GM23248 (cell line): ENCODE measurements around the gene PCBP1. TPM values are rescaled to one million over a fixed set of nuclear protein-coding genes. Genes with fewer than 3 reads are reported as not detected.
"Not testable (repeated sequence)": the region's sequence is repeated elsewhere in the genome, so short reads cannot be mapped to it uniquely, and the experiment has no call there.

Experiments used
- DNase-seq: peaks from one replicate; pipeline ENCODE4 v3.0.0-alpha.2; 2015
- H2AFZ ChIP-seq: fragments of 200-600 bp; sonication (generic); 2 replicates; pipeline ENCODE4 v1.6.1; 2016; ENCODE audit warnings: antibody characterized with exemption
- H3F3A ChIP-seq: fragments of 200-600 bp; sonication (generic); 2 replicates; pipeline ENCODE4 v1.6.1; 2016; ENCODE audit warnings: mild to moderate bottlenecking, antibody characterized with exemption, mixed run types; ENCODE audit not compliant: insufficient read depth
- H3K27ac ChIP-seq: fragments of 200-600 bp; sonication (generic); 2 replicates; pipeline ENCODE4 v1.5.1; 2016; ENCODE audit warnings: mild to moderate bottlenecking
- H3K27me3 ChIP-seq: fragments of 200-600 bp; sonication (generic); replicated peaks from 2 replicates; pipeline ENCODE4 v1.6.1; 2016; ENCODE audit warnings: mild to moderate bottlenecking; ENCODE audit not compliant: insufficient read depth
- H3K36me3 ChIP-seq: fragments of 200-600 bp; sonication (generic); 2 replicates; pipeline ENCODE4 v1.6.1; 2016; ENCODE audit warnings: low read depth, mild to moderate bottlenecking
- H3K4me1 ChIP-seq: fragments of 200-600 bp; sonication (generic); 2 replicates; pipeline ENCODE4 v1.6.1; 2016; ENCODE audit warnings: mild to moderate bottlenecking; ENCODE audit not compliant: insufficient read depth
- H3K4me2 ChIP-seq: fragments of 200-600 bp; sonication (generic); one replicate; pipeline ENCODE4 v1.6.1; 2016; ENCODE audit warnings: mild to moderate bottlenecking; ENCODE audit not compliant: unreplicated experiment
- H3K4me3 ChIP-seq: fragments of 200-600 bp; sonication (generic); 2 replicates; pipeline ENCODE4 v1.5.1; 2016; ENCODE audit warnings: mild to moderate bottlenecking
- H3K79me2 ChIP-seq: fragments of 200-600 bp; sonication (generic); 2 replicates; pipeline ENCODE4 v1.6.1; 2016; ENCODE audit warnings: mild to moderate bottlenecking; ENCODE audit not compliant: insufficient read depth
- H3K9ac ChIP-seq: fragments of 200-600 bp; sonication (generic); 2 replicates; pipeline ENCODE4 v1.6.1; 2016; ENCODE audit warnings: mild to moderate bottlenecking
- H3K9me2 ChIP-seq: fragments of 200-600 bp; sonication (generic); 2 replicates; pipeline ENCODE4 v1.6.1; 2016; ENCODE audit warnings: mixed run types, mild to moderate bottlenecking, moderate library complexity; ENCODE audit not compliant: insufficient read depth
- H3K9me3 ChIP-seq: fragments of 200-600 bp; sonication (generic); one replicate; pipeline ENCODE4 v1.6.1; 2017; ENCODE audit warnings: low read depth
- H4K20me1 ChIP-seq: fragments of 200-600 bp; sonication (generic); 2 replicates; pipeline ENCODE4 v1.6.0; 2016; ENCODE audit not compliant: insufficient read depth
- EZH2 ChIP-seq: fragments of 200-600 bp; sonication (generic); IDR thresholded peaks from 2 replicates; pipeline ENCODE4 v1.6.1; 2018; ENCODE audit warnings: antibody characterized with exemption, mild to moderate bottlenecking; ENCODE audit not compliant: insufficient read depth, poor library complexity, severe bottlenecking
- EZH2phosphoT487 ChIP-seq: fragments of 200-600 bp; sonication (generic); IDR thresholded peaks from 2 replicates; pipeline ENCODE4 v1.6.1; 2018; ENCODE audit warnings: antibody characterized with exemption, moderate library complexity, mild to moderate bottlenecking, low read depth; ENCODE audit not compliant: insufficient read depth
- WGBS, 2 experiments: methylation state at CpG; one replicate each; pipeline ENCODE4 v1.1.6; 2015 to 2017; ENCODE audit warnings: low lambda C conversion rate in 2 of 2, low coverage in 1 of 2; ENCODE audit errors: missing lambda C conversion rate in 2 of 2; 5-methylcytosine and 5-hydroxymethylcytosine counted together
- in situ Hi-C: fragments of 300-500 bp; cut with MboI; formaldehyde crosslinking; loops from 2 replicates; pipeline ENCODE4 v1.15.0; 2020
- polyA plus RNA-seq: library from polyadenylated mRNA; unstranded; fragments of >200 nt; fragmentation: Nextera tagmentation; extraction: Ambion mirVana; gene quantifications from 2 replicates; pipeline ENCODE4 v1.2.1, GENCODE V29; 2016
- total RNA-seq: library from RNA; depleted of rRNA; stranded (reverse); fragments of >200 nt; shearing (Covaris generic); gene quantifications from 2 replicates; pipeline ENCODE4 v1.2.3, GENCODE V29; 2014

PCBP1 gene
- total and polyA plus RNA-seq, 2 experiments from 2014 or later, result 29.8 to 167 TPM

GRCh38 chr2:70046534-70046933 is 40.7 kb upstream of the PCBP1 start:
- 88 to 90% methylated on average over 2 of the region's 2 CpGs for WGBS, 2 experiments
- Histone ChIP-seq H3K27me3 (no peaks in the 10 kb centered on the region), H3K4me1 (peaks cover 6% of the 10 kb centered on the region), H3K4me2 (no peak overlapping the region), H3F3A (peaks cover 7% of the 10 kb centered on the region), H3K27ac (no peak overlapping the region), H3K4me3 (no peak overlapping the region), H4K20me1 (no peaks in the 10 kb centered on the region), H3K9me2 (no peaks in the 10 kb centered on the region), H3K9ac (no peak overlapping the region), H3K79me2 (no peaks in the 10 kb centered on the region), H2AFZ (no peak overlapping the region), H3K9me3 (no peaks in the 10 kb centered on the region), H3K36me3 (no peaks in the 10 kb centered on the region; the same call in 1 of the 2 replicates)
- TF ChIP-seq EZH2 (no peak), EZH2phosphoT487 (no peak)
- in situ Hi-C loops, result no loop called here
- DNase-seq, result no peak

GRCh38 chr2:70047451-70047850 is 39.8 kb upstream of the PCBP1 start:
- in situ Hi-C loops, result no loop called here
- Histone ChIP-seq H3K9me3 (no peaks in the 10 kb centered on the region), H2AFZ (no peak overlapping the region), H3F3A (no peaks in the 10 kb centered on the region), H3K4me2 (no peak overlapping the region), H3K27me3 (no peaks in the 10 kb centered on the region), H3K9me2 (no peaks in the 10 kb centered on the region), H3K79me2 (no peaks in the 10 kb centered on the region), H3K9ac (no peak overlapping the region), H3K27ac (no peak overlapping the region), H3K4me1 (no peaks in the 10 kb centered on the region), H3K4me3 (no peak overlapping the region), H3K36me3 (no peaks in the 10 kb centered on the region; the same call in 1 of the 2 replicates), H4K20me1 (no peaks in the 10 kb centered on the region)
- no peak for DNase-seq
- TF ChIP-seq EZH2, result no peak
- TF ChIP-seq EZH2phosphoT487, result no peak
- WGBS, 2 experiments, result 96 to 97% methylated on average over 5 of the region's 5 CpGs

- H3K27ac ChIP-seq, result no peak overlapping the region
- WGBS, 2 experiments, result 92% methylated on average over 1 of the region's 1 CpG
- no peak overlapping the region for H3K4me3 ChIP-seq
- H3K9ac ChIP-seq, result no peak overlapping the region
- no peaks in the 10 kb centered on the region for H3K79me2 ChIP-seq
- H4K20me1 ChIP-seq, result no peaks in the 10 kb centered on the region
- no peaks in the 10 kb centered on the region; the same call in 1 of the 2 replicates for H3K36me3 ChIP-seq
- in situ Hi-C loops, result no loop called here
- no peaks in the 10 kb centered on the region for H3K9me2 ChIP-seq
- no peaks in the 10 kb centered on the region for H3K4me1 ChIP-seq
- DNase-seq, result no peak
- no peaks in the 10 kb centered on the region for H3K9me3 ChIP-seq
- no peak overlapping the region for H2AFZ ChIP-seq
- no peak for TF ChIP-seq EZH2
- TF ChIP-seq EZH2phosphoT487, result no peak
- H3K4me2 ChIP-seq, result no peak overlapping the region
- no peaks in the 10 kb centered on the region for H3F3A ChIP-seq
- no peaks in the 10 kb centered on the region for H3K27me3 ChIP-seq
These were observed 38.0 kb upstream of the PCBP1 start for GRCh38 chr2:70049255-70049654.

GRCh38 chr2:70050631-70051425 is 36.4 kb upstream of the PCBP1 start:
- TF ChIP-seq EZH2phosphoT487 (no peak), EZH2 (no peak)
- Histone ChIP-seq H3F3A (no peaks in the 10 kb centered on the region), H3K4me2 (no peak overlapping the region), H3K4me3 (no peak overlapping the region), H3K27ac (no peak overlapping the region), H3K9me3 (no peaks in the 10 kb centered on the region), H3K9me2 (no peaks in the 10 kb centered on the region), H3K4me1 (no peaks in the 10 kb centered on the region), H3K36me3 (peaks cover 6% of the 10 kb centered on the region), H4K20me1 (no peaks in the 10 kb centered on the region), H3K9ac (no peak overlapping the region), H2AFZ (no peak overlapping the region), H3K79me2 (no peaks in the 10 kb centered on the region), H3K27me3 (no peaks in the 10 kb centered on the region)
- DNase-seq, result no peak
- 80 to 83% methylated on average over 5 of the region's 5 CpGs for WGBS, 2 experiments
- in situ Hi-C loops, result no loop called here

- DNase-seq, in situ Hi-C loops, H3K36me3 ChIP-seq, H3K9me3 ChIP-seq, H3K79me2 ChIP-seq, H3K4me3 ChIP-seq, H3F3A ChIP-seq, H2AFZ ChIP-seq, H3K4me1 ChIP-seq, H3K4me2 ChIP-seq, H4K20me1 ChIP-seq, H3K9me2 ChIP-seq, H3K9ac ChIP-seq, H3K27ac ChIP-seq, H3K27me3 ChIP-seq: not testable (repeated sequence)
- WGBS, 2 experiments, result 96 to 98% methylated on average over 4 of the region's 4 CpGs
These were observed 32.0 kb upstream of the PCBP1 start for GRCh38 chr2:70055259-70055658.
